Measurements from ENCODE around the gene RNF157. TPM values are rescaled to one million over a fixed set of nuclear protein-coding genes. Genes with fewer than 3 reads are reported as not detected.
A peak's percentile ranks its signal among the peaks of the same experiment; 100 is the strongest.

The RNF157 gene
- total RNA-seq, 1 donor from 2014 or later: 17.8 TPM

GRCh38 chr17:76265624-76266243, 25.4 kb upstream of the RNF157 start:
- Mint-ChIP-seq H3K27ac (ENCODE audit: unreplicated experiment) (no peak overlapping the region), H3K36me3 (ENCODE audit: unreplicated experiment) (no peaks in the 10 kb centered on the region), H3K9me3 (ENCODE audit: unreplicated experiment) (peaks cover 6% of the 10 kb centered on the region), H3K27me3 (ENCODE audit: unreplicated experiment) (peaks cover 14% of the 10 kb centered on the region), H3K4me1 (ENCODE audit: low read depth, unreplicated experiment) (peaks cover 23% of the 10 kb centered on the region), H3K4me3 (ENCODE audit: unreplicated experiment) (peak overlapping the region; percentile 78)
- TF ChIP-seq, protein P1, sequence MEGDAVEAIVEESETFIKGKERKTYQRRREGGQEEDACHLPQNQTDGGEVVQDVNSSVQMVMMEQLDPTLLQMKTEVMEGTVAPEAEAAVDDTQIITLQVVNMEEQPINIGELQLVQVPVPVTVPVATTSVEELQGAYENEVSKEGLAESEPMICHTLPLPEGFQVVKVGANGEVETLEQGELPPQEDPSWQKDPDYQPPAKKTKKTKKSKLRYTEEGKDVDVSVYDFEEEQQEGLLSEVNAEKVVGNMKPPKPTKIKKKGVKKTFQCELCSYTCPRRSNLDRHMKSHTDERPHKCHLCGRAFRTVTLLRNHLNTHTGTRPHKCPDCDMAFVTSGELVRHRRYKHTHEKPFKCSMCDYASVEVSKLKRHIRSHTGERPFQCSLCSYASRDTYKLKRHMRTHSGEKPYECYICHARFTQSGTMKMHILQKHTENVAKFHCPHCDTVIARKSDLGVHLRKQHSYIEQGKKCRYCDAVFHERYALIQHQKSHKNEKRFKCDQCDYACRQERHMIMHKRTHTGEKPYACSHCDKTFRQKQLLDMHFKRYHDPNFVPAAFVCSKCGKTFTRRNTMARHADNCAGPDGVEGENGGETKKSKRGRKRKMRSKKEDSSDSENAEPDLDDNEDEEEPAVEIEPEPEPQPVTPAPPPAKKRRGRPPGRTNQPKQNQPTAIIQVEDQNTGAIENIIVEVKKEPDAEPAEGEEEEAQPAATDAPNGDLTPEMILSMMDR (IDR thresholded peaks at IDR 0.05; ENCODE audit: partially characterized antibody, unreplicated experiment): no peak
- DNase-seq: peak; percentile 64

DNA sequence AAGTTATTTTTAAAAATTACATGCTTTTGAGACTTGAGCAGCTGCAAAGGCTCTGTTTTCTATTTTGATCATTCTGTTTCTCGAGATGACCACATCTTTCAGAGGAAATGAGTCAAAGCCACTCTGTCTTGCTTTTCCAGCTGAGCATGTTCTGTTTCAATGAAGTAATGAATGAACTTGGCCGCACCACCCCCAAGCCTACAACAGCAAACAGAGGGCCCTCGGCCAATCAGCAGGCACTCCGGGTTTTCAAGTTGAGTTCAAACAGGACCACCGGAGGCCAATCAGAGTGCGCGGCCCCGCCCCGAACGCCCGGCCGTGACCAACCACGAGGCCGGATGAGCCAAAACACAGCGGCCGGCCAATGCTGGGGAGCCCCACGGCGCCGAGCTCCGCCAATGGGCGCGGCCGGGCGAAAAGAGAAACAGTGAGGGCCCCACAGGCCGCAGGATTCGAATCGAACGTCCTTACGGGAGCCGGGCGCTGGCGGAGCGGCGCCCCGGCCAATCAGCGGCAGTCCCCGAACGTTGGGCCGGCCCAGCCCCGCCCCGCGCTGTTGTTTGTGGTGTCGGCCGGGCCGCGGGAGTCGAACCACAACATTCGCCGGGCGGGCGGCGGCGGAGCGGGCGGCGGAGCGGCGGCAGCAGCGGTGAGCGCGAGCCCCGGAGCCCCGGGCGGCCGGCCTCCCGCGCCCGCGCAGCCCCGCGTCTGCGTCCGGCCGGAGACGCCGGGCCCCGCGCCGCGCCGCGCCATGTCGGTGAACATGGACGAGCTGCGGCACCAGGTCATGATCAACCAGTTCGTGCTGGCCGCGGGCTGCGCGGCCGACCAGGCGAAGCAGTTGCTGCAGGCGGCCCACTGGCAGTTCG, 24.7 kb upstream of the RNF157 start, which contains the start of gene UBALD2:
TSS of gene UBALD2 (plus strand) at position 594 of the 869 bp plus-strand sequence. CDS start at position 752, 158 bp downstream.
- peaks cover 23% of the 10 kb centered on the region for H3K4me1 Mint-ChIP-seq (ENCODE audit: low read depth, unreplicated experiment)

GRCh38 chr17:76264425-76264754, 24.1 kb upstream of the RNF157 start:
- TF ChIP-seq, protein P1 (IDR thresholded peaks at IDR 0.05; ENCODE audit: partially characterized antibody, unreplicated experiment): no peak
- Mint-ChIP-seq H3K4me3 (ENCODE audit: unreplicated experiment) (no peak overlapping the region), H3K9me3 (ENCODE audit: unreplicated experiment) (peaks cover 6% of the 10 kb centered on the region), H3K4me1 (ENCODE audit: low read depth, unreplicated experiment) (peaks cover 25% of the 10 kb centered on the region), H3K27ac (ENCODE audit: unreplicated experiment) (peak overlapping the region; percentile 65), H3K36me3 (ENCODE audit: unreplicated experiment) (no peaks in the 10 kb centered on the region), H3K27me3 (ENCODE audit: unreplicated experiment) (peaks cover 14% of the 10 kb centered on the region)
- no peak for DNase-seq

More for the DNA sequence above, 24.7 kb upstream of the RNF157 start, which contains the start of gene UBALD2:
- no peaks in the 10 kb centered on the region for H3K36me3 Mint-ChIP-seq (ENCODE audit: unreplicated experiment)
- H3K4me3 Mint-ChIP-seq (ENCODE audit: unreplicated experiment): peak within 1 kb of the TSS; percentile 88
- peaks cover 6% of the 10 kb centered on the region for H3K9me3 Mint-ChIP-seq (ENCODE audit: unreplicated experiment)
- H3K27ac Mint-ChIP-seq (ENCODE audit: unreplicated experiment): peak within 1 kb of the TSS; percentile 65
- TF ChIP-seq, protein P1 (IDR thresholded peaks at IDR 0.05; ENCODE audit: partially characterized antibody, unreplicated experiment): no peak
- peaks cover 14% of the 10 kb centered on the region for H3K27me3 Mint-ChIP-seq (ENCODE audit: unreplicated experiment)
- DNase-seq: peak; percentile 99

- Mint-ChIP-seq H3K4me1 (ENCODE audit: low read depth, unreplicated experiment) (peaks cover 22% of the 10 kb centered on the region), H3K27ac (ENCODE audit: unreplicated experiment) (no peak overlapping the region), H3K27me3 (ENCODE audit: unreplicated experiment) (peaks cover 11% of the 10 kb centered on the region), H3K36me3 (ENCODE audit: unreplicated experiment) (no peaks in the 10 kb centered on the region), H3K4me3 (ENCODE audit: unreplicated experiment) (no peak overlapping the region), H3K9me3 (ENCODE audit: unreplicated experiment) (peaks cover 6% of the 10 kb centered on the region)
- TF ChIP-seq, protein P1 (IDR thresholded peaks at IDR 0.05; ENCODE audit: partially characterized antibody, unreplicated experiment): no peak
- DNase-seq: no peak
Observed at GRCh38 chr17:76263896-76264295, 23.6 kb upstream of the RNF157 start.
